Endothelial cell of umbilical vein (primary cell): Measurements from ENCODE around the gene CLSTN1.

Experiments used
- CTCF ChIP-seq, 2 donors: IDR thresholded peaks; 1 replicate in 1 of 2; 2 replicates in 1 of 2; pipeline ENCODE4 v1.5.1; 2011; ENCODE audit warnings: low read length in 2 of 2, mild to moderate bottlenecking in 2 of 2, moderate library complexity in 2 of 2, control low read depth in 1 of 2, inconsistent platforms in 1 of 2, low read depth in 1 of 2; ENCODE audit not compliant: insufficient read depth in 1 of 2; ENCODE audit errors: extremely low read depth in 1 of 2
- EZH2 ChIP-seq: IDR thresholded peaks from 2 replicates; pipeline ENCODE4 v1.6.1; 2012; ENCODE audit warnings: borderline replicate concordance, low read depth, mild to moderate bottlenecking, moderate library complexity, low read length, inconsistent platforms; ENCODE audit not compliant: severe bottlenecking
- FOS ChIP-seq: IDR thresholded peaks from 2 replicates; pipeline ENCODE4 v1.6.1; 2011; ENCODE audit warnings: mild to moderate bottlenecking, low read length, moderate library complexity, borderline replicate concordance; ENCODE audit not compliant: insufficient read depth
- GATA2 ChIP-seq: IDR thresholded peaks from 2 replicates; pipeline ENCODE4 v1.7.0; 2011; ENCODE audit warnings: low read depth, mild to moderate bottlenecking, moderate library complexity, mixed read lengths, low read length; ENCODE audit not compliant: insufficient read length, insufficient read depth
- JUN ChIP-seq: IDR thresholded peaks from 2 replicates; pipeline ENCODE4 v1.6.1; 2011; ENCODE audit warnings: borderline replicate concordance, low read depth; ENCODE audit not compliant: insufficient read length, insufficient read depth
- MYC ChIP-seq: IDR thresholded peaks from one replicate; pipeline ENCODE4 v1.6.1; 2011; ENCODE audit warnings: mild to moderate bottlenecking, low read depth, low read length
- POLR2A ChIP-seq: IDR thresholded peaks from 2 replicates; pipeline ENCODE4 v1.6.1; 2012; ENCODE audit warnings: low read depth, mild to moderate bottlenecking, control low read depth, low read length
- POLR2AphosphoS5 ChIP-seq: IDR thresholded peaks from 2 replicates; pipeline ENCODE4 v1.6.1; 2012; ENCODE audit warnings: low read depth, mild to moderate bottlenecking, control low read depth, low read length, moderate library complexity; ENCODE audit not compliant: insufficient read depth
- TF ChIP-seq, protein P1 (sequence below): IDR thresholded peaks from 2 replicates; pipeline ENCODE4 v1.6.1; 2011; ENCODE audit not compliant: insufficient read depth, insufficient read length

DNA sequence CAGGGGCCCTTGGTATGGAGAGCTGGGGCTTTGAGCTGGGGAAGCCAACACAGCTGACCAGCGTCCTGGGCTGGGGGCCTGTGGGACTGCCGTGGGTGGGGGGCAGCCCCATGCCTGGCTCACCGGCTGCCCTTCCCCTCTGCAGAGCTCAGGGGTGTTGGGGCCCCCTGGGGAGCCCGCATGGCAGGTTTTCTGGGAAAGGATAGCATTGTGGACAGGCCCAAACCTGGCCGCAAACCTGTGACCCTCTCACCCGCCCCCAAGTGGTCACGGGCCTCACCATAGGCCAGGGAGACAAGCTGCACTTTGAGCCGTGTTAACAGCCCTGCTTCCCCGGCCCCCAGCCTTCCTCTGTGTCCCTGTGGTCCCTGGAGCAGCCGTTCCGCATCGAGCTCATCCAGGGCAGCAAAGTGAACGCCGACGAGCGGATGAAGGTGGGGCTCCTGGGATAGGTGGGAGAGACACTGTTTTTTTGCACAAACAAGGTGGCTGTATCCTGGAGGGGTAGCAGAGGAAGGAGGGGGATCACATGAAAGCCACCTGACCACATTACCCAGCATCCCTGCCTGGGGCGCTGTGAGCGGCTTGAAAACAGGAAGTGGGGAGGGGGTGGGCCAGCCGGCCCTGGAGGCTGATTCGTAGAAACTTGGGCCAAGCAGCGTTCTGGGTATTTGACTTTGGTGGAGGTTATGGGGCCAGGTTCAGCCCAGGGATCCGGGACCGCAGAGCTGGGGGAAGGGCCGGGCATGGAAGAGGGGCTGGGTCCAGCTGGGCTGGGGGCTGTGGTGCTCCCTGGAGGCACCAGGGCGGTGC, 106.4 kb downstream of the CLSTN1 start:
- TF ChIP-seq JUN: no peak
- TF ChIP-seq CTCF (IDR thresholded peaks at IDR 0.05; ENCODE audit: extremely low read depth in 1 of 2, insufficient read depth in 1 of 2, low read depth in 1 of 2, low read length in 2 of 2): no peak
- TF ChIP-seq POLR2A: no peak
- TF ChIP-seq MYC: no peak
- TF ChIP-seq EZH2: no peak
- TF ChIP-seq POLR2AphosphoS5: no peak
- TF ChIP-seq GATA2: no peak
- TF ChIP-seq, protein P1, sequence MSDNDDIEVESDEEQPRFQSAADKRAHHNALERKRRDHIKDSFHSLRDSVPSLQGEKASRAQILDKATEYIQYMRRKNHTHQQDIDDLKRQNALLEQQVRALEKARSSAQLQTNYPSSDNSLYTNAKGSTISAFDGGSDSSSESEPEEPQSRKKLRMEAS: no peak
- TF ChIP-seq FOS: no peak
